HG03442 (cell line): Measurements from ENCODE around the gene CCND3.
"Not testable (repeated sequence)": the region's sequence is repeated elsewhere in the genome, so short reads cannot be mapped to it uniquely, and the experiment has no call there.

ENCODE experiments used
- ATAC-seq: cut with Tn5 transposase; IDR thresholded peaks from one replicate; pipeline ENCODE4 v1.9.1; 2021; ENCODE audit warnings: mild to moderate bottlenecking, moderate library complexity; ENCODE audit not compliant: unreplicated experiment

CCND3 gene

DNA sequence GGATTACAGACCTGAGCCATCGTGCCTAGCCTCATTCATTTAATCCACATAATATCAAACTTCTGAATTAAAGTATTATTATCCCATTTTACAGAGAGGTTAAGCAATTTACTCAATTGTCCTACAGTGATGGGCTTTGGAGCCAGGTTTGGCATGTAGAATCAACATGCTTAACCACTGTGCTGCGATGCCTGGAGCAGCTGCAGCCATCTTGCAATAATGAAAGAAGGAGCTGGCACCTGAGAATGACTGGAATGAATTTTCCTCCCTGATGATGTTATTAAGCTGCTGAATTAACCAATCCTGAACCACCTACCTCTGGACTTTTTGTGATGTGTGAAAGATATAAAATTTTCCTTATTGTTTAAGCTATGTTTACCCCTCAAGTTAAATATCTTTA lies 13.1 kb upstream of the CCND3 start:
- no peak for ATAC-seq

DNA sequence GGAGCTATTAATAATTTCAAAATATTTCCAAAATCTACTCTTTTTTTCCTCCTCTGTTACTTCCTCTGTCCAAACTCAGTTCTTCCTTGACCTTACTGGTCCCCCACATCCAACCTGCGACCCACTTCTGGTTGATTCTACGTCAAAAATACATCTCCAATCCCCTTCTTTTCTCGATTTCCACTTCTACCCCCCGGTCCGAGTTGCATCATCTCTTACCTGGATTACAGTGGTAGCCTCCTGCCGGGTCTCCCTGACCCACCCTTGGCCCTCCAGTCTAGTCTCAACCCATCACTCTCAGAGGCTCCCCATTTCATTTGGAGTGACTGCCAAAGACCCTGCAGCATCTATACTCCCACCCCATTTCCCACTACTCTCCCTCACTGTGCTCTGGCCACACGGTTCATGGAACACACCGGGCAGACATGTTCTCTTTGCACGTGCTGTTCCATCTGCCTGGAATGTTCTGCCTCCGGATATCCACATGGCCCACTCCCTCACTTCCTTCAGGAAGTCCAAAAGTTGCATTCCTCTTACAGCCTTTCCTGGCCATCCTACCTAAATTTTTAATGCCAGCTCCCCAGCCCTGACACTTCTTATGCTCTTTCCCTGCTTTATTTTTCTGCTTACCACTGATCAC lies 6.1 kb upstream of the CCND3 start:
- no peak for ATAC-seq

DNA sequence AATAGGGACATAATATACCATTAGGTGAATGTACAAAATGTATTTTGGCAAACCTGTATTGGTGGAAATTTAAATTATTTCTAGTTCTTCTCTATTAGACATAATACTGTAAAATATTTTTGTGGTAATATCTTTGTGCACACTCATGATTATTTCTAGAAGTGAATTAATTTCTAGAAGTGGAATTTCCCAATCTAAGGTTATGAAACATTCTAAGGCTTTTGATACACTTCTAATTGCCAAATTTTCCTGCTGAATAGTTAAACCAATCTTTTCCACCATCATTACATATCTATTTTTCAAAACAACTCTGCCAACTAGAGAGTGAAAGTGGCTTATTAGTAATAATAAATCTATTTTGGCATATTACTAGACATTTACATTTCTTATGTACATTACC lies 1.8 kb upstream of the CCND3 start:
- ATAC-seq, result no peak

DNA sequence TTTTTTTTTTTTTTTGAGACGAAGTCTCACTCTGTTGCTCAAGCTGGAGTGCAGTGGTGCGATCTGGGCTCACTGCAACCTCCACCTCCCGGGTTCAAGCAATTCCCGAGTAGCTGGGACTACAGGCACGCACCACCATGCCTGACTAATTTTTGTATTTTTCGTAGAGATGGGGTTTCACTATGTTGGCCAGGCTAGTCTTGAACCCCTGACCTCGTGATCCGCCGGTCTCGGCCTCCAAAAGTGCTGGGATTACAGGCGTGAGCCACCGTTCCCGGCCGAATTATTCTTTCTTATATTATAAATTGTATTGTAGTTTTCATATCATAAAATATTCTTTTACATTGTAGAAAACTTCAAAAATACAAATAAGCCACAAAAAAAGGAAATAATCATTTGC lies 1.3 kb upstream of the CCND3 start:
- not testable (repeated sequence) for ATAC-seq

DNA sequence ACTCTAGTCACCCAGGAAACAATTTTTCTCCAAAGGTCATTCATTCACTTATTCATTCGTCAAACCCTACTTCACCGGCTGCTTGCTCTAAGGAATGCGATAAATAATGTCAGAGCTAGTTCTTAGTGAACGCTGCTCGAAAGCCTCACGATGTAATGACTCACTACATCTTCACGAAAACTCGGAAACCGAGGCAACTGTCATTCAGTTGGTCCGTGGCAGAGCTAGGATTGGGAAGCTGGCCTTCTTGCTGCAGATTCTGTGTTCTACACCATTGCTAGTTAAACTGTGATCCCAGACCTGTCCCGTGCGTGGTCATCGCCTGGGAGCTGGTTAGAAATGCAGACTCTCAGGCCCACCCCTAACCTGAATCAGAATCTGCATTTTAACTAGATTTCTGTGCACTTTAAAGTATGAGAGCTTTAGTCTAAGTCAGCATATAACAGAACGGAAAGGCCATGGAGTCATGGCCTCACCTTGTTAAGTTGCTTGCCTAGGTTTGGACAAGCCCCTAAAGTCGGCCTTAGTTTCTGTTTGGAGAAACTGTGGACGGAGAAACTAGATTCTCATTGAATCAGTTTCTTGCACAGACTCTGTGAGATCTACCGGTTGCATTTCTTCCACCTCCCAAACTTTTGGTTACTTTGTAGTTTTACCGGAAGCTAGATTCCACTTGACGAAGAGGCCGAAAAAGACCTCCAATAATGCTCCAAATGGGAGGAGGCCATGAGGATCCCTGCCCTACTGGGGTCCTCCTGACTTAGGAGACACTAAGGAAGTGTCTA lies 651 bp upstream of the CCND3 start:
- ATAC-seq, result no peak

DNA sequence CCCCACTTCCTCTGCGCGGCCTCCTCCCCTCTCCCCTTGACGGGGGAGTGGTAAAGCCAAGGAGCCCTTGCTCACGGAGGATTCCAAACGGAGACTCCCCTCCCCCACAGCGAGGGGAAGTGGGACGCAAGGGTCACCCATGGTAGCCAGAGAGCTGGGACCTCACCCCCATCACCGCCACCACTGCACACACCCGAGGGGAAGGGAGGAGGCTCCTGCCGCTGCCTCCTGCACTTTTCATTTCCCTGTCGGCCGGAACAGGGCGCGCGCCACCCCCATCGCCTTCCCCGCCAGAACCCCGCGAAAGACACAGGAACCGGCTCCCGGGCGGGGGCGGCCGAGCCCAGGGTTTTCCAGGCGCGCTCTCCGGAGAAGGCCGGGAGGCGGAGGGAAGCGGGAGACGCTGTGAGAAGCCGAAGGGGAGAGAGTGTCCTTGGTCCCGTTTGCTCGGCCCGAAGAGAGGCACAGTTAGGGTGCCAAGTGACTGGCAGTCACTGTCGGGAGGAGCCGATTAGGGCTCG lies 789 bp downstream of the CCND3 start:
- peak; percentile 7 for ATAC-seq

DNA sequence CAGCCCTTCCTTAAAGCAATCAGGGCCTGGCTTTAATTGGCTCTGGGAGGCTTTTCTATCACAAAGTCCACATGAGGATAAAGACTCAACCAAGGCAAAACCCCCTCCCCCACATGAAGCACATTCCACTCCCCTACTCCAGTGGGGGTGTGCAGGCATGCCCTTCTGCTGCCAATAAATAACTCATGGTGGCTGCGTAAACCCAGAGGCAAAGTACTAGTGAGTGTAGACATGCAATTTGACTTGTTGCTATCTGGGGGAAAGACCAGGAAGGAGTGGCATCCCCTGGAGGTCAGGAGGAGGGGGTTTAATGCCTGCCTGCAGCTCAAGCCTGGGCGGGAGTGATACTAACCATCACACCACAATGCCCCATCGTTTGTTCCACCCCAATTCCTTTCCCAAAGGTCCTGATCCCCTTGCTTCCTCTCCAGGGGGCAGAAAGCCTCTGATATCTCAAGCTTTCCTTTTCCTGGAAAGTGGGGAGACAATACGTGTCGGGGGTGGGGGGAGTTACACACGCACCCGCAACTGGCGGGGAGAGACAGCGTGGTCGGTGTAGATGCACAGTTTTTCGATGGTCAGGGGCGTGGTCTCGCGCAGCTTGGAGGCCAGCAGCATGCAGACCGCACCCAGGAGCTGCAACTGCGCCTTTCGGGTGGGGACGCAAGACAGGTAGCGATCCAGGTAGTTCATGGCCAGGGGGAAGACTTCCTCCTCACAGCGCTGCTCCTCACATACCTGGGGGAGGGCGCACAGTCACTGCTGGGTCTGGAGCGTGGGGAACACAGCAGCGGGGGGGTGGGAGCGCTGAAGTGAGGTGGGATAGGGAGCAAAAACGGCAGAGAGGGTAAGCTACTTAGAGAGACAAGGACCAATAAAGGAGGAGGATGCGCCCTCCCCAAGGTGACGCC lies 1.5 kb downstream of the CCND3 start:
- no peak for ATAC-seq

DNA sequence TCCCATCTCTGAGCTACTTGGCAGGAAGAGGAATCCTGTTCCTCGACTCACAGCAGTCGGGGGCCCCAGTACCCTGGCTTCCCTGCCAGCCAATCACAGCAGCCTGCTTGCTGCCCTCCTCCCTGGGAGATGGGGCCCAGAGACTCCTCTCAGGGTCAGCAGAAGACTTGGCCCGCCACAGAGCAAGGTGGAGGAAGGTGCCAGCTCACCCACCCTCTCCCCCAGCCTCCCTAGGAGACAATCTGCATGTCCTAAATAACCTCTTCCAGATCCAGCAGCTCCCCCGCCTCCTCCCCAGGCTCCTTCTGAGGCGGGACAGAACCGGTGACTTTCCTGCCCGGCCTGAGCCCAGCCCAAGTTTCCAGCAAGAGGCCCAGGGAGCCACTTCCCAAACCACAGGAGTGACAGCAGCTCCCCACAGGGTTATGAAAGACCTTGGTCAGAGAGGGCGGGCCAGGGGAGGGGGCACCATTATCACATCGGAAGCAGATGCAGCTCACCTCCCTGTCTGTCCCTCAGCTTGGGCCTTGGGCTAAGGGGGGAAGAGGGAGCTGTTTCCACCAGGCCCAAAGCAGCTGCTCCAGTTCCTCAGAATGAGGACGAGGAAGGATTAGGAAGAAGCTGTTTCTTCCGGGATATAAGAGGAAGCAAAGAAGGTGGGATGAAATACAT lies 2.3 kb downstream of the CCND3 start:
- ATAC-seq, result no peak

DNA sequence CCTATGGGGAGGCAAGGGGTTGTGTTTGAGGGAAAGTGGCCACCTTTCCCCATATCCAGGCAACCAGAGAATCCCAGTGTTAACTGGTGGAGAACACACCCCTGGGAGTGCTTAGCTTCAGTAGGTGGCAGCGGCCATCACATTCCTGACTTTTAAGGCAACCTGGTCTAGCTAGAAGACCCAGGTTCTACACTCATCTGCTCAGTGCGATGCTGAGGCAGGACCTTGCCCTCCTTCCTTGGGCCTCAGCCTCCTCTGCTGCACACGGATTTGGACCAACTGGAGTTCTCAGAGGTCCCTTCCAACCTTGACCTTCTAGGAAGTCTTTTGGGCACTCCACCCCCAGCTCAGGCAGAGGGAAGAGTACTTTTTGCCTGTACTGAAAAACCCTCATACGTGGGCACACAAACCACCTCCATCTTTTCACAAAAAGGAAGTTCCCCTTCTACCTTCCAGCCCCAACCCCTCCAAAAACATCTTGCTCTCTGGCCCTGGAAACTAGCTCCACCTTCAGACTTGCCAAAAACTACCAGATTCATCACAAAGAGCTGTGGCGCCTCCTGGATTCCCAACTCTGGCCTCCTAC lies 2.9 kb downstream of the CCND3 start:
- ATAC-seq, result no peak

DNA sequence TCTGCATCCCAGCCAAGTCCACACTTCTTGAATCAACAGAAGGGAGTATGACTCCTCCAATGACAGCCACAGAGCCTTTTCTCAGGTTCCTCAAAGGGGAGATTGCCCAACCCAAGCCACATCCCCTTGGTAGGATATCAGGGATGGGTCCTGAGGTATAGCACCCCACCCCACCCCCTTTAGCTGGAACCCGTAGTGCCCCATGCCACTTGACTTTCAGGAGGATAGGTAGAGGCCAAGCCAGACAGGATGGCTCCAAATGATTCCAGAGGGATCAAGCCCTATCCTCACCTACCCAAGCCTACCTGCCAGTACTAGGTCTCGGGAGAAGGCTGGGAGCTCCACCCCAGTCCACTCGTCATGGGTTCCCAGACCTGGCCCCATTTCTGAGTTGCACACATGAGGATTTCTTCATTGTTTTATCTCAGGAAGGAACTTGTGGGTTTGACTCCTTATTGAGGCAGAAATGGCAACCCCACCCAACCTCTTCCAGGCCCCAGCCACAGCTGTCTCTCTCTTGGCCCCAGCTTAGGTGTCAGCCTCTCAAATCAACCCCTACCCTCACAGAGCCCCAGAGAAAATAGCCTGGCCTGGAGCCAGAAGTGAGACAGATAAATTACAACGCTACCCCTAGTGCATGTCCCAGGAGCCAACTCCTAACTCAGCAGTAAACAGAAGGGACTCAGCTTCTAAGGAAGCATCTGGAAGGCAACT lies 3.6 kb downstream of the CCND3 start:
- no peak for ATAC-seq

DNA sequence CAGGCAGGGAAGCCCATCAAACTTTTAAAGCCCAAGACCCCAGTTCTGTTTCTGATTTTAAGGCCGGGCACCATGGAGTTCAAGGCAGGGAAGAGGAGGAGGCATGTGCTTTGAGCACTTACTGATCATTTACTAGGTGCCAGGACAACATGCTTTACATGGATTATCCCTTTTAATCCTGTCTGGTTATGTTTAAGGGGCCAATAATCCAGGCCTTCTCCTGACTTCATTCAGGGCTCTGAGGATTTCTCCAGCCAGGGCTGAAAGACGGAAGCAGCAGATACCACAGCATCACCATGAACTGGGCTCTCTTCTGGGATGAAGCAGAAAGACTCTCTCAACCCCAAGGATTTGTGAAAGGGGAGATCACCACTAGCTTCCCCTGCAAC lies 4.1 kb downstream of the CCND3 start:
- no peak for ATAC-seq

DNA sequence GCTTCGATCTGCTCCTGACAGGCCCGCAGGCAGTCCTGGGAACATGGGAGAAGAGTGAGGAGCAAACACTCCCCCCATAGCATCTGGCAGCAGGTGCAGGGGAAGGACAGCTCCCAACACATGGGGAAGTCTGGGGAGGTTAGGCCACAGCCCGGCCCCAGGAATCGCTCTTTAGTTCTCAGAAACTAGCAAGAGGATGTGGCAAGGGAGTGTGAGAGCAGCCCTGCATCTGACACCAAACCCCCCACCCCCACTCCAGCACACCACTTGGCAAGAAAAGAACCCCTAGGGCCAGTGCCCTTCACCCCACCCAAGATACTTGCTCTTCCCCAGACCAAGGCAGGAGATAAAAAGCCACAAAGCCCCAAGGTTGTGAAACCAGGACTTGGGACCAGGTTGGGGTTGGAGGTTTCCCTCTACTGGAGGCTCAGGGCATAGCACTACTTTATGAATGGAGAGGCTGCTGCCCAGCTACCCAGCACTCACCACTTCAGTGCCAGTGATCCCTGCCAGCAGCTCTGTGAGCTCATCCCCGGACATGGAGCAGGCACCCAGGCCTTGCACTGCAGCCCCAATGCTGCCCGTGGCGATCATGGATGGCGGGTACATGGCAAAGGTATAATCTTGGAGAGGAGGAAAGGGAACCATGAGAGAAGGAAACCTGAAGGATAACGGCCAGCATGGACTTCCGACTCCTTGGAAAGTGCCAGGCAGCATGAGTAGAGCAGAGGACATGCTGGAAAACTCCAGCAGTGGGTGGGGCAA lies 5.4 kb downstream of the CCND3 start:
- ATAC-seq, result peak; percentile 50

DNA sequence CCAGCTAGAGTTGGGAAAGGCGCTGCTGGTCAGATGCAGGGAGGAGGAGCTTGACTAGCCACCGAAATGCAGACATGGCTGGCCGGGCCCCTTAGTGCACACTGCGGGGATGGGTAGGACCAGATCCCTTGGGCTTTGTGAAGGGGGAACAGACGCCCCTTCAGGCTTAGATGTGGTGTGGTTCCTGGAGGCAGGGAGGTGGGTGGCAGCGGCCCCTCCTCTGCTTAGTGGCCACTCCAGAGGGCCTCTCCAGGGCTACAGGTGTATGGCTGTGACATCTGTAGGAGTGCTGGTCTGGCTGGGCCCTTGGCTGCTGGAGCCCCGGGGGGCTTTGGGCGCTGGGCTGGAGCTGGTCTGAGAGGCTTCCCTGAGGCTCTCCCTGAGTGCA lies 5.9 kb downstream of the CCND3 start:
- ATAC-seq, result no peak

DNA sequence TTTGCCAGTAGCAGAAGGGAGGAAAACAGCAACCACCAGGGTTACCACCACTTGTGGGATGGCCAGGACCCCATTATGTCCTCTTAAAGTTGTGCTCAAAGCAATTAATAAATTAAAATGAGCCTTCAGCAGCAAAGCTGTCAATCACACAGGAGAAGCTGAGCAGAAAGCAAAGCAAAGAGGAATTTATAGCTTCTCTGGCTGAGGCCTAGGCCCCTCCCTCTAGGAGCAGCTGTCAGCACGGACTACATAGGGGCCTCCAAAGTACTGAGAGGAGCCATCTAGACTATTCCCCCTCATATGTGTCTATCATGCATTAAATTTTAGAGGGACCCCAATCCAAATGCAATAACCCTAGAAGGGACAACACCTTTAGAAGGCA lies 6.4 kb downstream of the CCND3 start:
- ATAC-seq, result no peak

DNA sequence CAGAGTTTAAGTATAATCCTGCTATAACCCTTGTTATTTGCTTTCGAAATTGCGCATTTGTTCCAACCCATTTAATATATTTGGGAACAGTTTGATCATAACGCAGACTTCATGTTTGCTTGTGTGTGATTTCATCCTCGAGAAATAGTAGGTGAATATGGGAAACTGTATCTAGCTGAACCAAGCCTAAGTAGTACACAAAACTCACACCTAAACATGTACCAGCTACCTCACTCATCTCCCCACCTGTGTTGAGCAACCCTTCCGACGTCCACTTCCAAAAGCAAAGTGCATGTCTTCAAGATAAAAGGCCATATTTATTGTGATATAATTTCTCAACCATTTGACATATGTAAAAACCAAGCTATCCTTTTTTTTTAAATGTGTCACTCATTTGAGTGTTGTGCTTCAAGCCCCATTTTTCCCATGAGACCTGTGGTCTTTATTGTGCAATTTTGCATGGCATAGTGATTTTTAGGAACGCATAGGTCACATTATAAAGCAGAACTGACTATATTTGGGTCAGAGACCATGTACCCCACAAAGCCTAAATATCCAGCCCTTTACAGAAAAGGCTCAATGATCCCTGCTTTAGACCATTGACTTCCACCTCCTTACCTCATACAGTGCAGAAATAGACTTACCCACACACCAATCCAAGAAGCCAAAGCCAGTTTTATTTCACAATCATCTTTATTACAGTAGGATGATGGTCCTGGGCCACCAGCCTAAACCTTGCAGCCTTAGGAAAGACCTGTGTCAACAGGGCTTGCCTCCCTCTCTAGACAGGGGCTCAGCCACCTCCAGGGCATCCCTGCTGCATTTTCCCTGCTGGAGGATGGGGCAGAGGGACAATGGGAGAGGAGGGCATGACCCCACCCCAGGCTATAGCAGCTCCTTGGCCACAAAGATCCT lies 7.1 kb downstream of the CCND3 start:
- no peak for ATAC-seq

DNA sequence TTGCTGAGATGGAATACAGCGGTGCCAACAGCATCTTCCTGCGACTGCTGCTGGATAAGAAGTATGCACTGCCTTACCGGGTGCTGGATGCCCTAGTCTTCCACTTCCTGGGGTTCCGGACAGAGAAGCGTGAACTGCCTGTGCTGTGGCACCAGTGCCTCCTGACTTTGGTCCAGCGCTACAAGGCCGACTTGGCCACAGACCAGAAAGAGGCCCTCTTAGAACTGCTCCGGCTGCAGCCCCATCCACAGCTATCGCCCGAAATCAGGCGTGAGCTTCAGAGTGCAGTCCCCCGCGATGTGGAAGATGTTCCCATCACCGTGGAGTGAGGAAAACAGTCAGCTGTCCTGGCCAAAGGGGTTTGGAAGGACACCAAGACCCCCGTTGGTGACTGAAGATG lies 9.2 kb downstream of the CCND3 start:
- ATAC-seq, result no peak

DNA sequence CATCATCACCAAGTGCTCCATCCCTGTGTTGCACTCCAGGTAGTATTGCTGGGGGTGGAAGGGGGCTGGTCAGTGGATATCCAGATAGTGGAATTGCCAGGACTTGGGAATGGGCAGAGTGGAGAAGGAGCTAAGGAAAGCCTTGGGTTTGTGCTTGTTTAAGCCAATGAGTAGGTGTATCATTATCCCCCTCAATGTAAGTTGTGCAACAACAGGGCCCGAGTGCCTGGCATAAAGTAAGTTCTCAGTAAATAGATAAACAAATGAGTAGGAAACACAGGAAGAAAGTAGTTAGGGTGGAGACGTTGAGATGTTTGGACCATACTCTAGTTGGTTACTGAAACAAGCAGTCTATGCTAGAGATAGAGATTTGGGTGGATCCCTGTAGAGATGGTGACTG lies 9.8 kb downstream of the CCND3 start:
- no peak for ATAC-seq

DNA sequence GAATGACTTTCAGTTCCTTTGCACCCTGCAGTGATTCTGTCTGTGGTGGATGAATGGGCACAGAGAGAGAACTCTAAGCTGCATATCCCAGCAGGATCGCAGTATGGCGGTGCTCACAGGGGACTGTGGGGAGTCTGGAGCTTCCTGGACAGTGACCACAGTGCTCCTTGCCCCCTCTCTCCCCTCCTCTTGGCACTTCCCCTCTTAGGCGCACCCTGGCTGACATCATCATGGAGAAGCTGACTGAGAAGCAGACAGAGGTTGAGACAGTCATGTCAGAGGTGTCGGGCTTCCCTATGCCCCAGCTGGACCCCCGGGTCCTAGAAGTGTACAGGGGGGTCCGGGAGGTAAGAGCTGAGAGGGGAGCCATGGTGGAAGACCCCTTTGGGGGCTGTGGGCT lies 11.7 kb downstream of the CCND3 start:
- ATAC-seq, result no peak
